Neural progenitor cell (in vitro differentiated cells): Measurements from ENCODE around the gene ATP11A.

ENCODE experiments used
- CTCF ChIP-seq: fragments of 200-600 bp; sonication (generic); IDR thresholded peaks from 2 replicates; pipeline ENCODE4 v1.5.1; 2017; ENCODE audit warnings: antibody characterized with exemption, mild to moderate bottlenecking
- EZH2 ChIP-seq: fragments of 200-600 bp; sonication (generic); IDR thresholded peaks from 2 replicates; pipeline ENCODE4 v1.6.1; 2017; ENCODE audit warnings: antibody characterized with exemption, mild to moderate bottlenecking, moderate library complexity
- EZH2phosphoT487 ChIP-seq: fragments of 200-600 bp; sonication (generic); IDR thresholded peaks from 2 replicates; pipeline ENCODE4 v1.6.1; 2017; ENCODE audit warnings: antibody characterized with exemption

GRCh38 chr13:112696001-112696868 is 6.4 kb downstream of the ATP11A start:
- TF ChIP-seq EZH2phosphoT487 (no peak), CTCF (no peak), EZH2 (no peak)
